Type B pancreatic cell (in vitro differentiated cells): ENCODE measurements around the gene ZMYND8. TPM values are rescaled to one million over a fixed set of nuclear protein-coding genes. Genes with fewer than 3 reads are reported as not detected.

Experiments
- DNase-seq: peaks from one replicate; pipeline ENCODE4 v3.0.0; 2021; ENCODE audit warnings: mixed read lengths; ENCODE audit not compliant: unreplicated experiment; ENCODE audit errors: extremely low spot score
- H3K27ac Mint-ChIP-seq: 2 replicates; pipeline ENCODE4 v1.8.0; 2021; ENCODE audit warnings: mild to moderate bottlenecking, mixed read lengths
- H3K27me3 Mint-ChIP-seq: 2 replicates; pipeline ENCODE4 v1.8.0; 2021; ENCODE audit warnings: mixed read lengths
- H3K36me3 Mint-ChIP-seq: 2 replicates; pipeline ENCODE4 v1.8.0; 2021; ENCODE audit warnings: mixed read lengths
- H3K4me1 Mint-ChIP-seq: one replicate; pipeline ENCODE4 v1.8.0; 2021; ENCODE audit warnings: mixed read lengths; ENCODE audit not compliant: unreplicated experiment
- H3K4me3 Mint-ChIP-seq: 2 replicates; pipeline ENCODE4 v1.8.0; 2021; ENCODE audit warnings: mild to moderate bottlenecking, mixed read lengths
- H3K9me3 Mint-ChIP-seq: 2 replicates; pipeline ENCODE4 v1.8.0; 2021; ENCODE audit warnings: mixed read lengths
- total RNA-seq: library from RNA; stranded (reverse); gene quantifications from 2 replicates; pipeline ENCODE4 v1.2.1, GENCODE V29; 2021; ENCODE audit warnings: low replicate concordance
- TF ChIP-seq, protein P1 (sequence below): fragments of 200-600 bp; sonication (generic); conservative IDR thresholded peaks from 2 replicates; pipeline ENCODE4 v1.5.0; 2021; ENCODE audit warnings: antibody characterized with exemption, mild to moderate bottlenecking

Gene ZMYND8
- total RNA-seq, 1 donor from 2014 or later: 58.9 TPM

DNA sequence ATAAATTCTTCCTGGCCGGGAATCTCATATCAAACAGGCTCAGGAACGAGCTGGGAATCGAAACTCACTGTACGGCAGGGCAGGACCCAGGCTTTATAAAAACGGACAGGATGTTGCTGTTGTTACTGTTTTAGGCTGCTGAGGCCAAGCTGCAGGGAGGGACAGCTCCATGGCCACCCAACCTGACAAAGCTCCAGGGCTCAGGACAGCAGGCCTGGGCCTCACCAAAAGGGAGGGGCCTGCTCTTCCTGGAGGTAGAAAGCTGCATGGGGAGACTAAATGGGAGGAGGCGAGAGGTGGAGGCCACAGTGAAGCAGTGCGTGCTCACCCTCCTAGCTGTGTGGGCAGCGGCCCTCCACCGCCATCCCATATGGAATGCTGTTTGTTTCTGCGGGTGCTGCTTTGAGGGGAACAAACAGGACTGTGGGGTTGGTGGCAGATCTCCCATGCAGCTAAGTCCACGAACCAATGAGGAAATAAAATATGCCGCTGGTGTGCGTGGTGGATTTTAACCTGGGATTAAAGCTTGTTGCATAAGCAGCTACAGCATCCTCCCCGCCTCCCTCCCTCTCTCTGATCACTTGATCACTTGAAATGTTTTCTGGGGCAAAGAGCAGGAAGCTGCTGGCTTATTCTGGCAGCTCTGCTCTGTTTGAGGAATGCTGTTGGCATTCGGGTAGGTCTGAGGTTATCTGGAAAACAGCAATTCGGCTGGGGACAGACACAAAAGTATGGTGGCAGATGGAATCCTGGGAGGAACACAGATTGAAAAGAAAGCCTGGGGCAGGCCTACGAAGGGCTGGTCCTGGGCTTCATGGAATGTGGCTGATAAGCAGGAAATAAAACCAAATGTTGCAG is 2.4 kb upstream of the ZMYND8 start:
- Mint-ChIP-seq H3K27ac (no peak overlapping the region), H3K36me3 (no peaks in the 10 kb centered on the region), H3K4me1 (peaks cover 81% of the 10 kb centered on the region), H3K4me3 (peak overlapping the region; percentile 79), H3K9me3 (no peaks in the 10 kb centered on the region), H3K27me3 (no peaks in the 10 kb centered on the region)
- DNase-seq: no peak
- TF ChIP-seq, protein P1, sequence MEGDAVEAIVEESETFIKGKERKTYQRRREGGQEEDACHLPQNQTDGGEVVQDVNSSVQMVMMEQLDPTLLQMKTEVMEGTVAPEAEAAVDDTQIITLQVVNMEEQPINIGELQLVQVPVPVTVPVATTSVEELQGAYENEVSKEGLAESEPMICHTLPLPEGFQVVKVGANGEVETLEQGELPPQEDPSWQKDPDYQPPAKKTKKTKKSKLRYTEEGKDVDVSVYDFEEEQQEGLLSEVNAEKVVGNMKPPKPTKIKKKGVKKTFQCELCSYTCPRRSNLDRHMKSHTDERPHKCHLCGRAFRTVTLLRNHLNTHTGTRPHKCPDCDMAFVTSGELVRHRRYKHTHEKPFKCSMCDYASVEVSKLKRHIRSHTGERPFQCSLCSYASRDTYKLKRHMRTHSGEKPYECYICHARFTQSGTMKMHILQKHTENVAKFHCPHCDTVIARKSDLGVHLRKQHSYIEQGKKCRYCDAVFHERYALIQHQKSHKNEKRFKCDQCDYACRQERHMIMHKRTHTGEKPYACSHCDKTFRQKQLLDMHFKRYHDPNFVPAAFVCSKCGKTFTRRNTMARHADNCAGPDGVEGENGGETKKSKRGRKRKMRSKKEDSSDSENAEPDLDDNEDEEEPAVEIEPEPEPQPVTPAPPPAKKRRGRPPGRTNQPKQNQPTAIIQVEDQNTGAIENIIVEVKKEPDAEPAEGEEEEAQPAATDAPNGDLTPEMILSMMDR: no peak

DNA sequence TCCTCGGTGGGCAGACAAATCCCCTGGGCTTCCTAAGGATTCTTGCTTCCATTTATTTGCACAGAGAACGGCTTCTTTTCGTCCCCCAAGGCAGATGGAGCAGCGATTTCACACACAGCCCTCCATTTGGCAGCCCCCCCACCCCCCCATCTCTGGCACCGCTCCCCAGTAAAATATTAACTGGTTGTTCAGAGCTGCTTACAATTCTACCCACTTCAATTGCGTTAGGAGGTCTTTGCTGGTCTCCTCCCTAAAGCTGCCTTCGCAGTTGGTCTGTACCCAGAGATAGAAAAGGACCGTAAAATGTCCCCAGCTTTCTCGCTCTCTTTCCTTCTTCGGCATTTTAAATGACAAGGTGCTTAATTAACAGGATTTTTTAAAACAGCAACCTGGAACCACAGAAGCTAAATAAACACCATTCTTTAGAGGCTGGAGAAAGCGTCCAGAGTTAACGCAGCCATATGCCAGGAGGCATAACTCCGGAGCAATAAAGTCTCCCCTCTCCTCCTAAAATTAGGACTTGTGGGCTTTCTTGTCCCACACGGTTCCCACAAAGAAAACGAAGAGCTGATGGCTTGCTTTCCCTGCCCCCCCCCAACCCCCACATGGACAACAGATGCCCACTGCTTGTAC is 1.7 kb upstream of the ZMYND8 start:
- Mint-ChIP-seq H3K27ac (no peak overlapping the region), H3K9me3 (no peaks in the 10 kb centered on the region), H3K4me3 (peak overlapping the region; percentile 72), H3K27me3 (no peaks in the 10 kb centered on the region), H3K4me1 (peaks cover 88% of the 10 kb centered on the region), H3K36me3 (no peaks in the 10 kb centered on the region)
- TF ChIP-seq, protein P1: no peak
- no peak for DNase-seq

DNA sequence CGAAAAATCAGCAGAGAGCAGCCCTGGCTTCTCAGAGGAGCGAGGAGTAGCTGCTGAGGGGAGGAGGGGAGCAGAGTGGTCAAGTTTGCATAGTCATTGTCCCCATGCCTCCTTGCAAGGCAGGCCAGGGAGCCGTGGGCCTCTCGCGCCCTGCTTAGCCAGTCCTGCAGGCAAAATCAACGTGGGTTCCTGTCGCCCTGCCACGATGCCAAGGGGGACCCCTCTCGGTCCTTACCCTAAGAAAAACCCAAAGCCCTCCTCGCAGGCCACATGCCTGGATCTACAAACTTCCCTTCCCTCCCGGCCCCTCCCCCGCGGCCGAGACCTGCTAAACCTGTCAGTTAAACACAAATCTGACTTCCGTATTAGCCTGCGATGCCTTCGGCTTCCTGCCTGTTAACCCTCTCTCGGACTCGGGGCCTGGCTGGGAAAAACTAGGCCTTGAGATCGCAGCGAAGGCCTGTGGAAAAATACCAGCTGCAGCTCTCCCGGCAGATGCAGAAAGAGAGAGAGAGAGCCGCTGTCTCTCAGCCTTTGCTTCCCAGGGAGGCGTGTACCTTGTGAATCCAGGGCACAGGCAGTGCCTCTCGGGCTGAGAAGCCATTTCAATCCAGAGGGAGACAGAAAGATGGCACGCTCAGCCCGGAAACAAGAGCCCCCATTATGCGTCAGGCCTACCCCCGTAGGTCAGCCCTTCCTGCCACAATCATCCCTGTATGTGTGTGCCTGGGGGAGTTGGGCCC is 968 bp upstream of the ZMYND8 start:
- Mint-ChIP-seq H3K36me3 (no peaks in the 10 kb centered on the region), H3K27me3 (no peaks in the 10 kb centered on the region), H3K9me3 (no peaks in the 10 kb centered on the region), H3K4me3 (no peak overlapping the region), H3K27ac (no peak overlapping the region), H3K4me1 (peaks cover 82% of the 10 kb centered on the region)
- TF ChIP-seq, protein P1: no peak
- DNase-seq: peak; percentile 81

DNA sequence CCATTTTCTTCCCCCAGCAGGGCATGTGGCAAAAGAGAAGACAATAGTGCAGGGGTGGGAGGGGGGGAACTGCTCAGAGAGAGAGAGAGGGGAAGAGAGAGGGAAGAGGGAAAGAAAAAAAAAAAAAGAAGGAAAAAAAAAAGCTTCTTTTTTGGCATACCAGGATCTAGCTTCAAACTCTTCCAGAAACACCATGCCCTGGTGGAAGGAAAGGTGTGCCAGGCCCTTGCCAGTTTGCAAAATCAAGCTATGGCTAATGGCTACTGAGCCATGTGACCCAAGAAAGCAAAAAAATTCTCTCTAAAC is 326 bp downstream of the ZMYND8 start:
- H3K4me3 Mint-ChIP-seq: no peak overlapping the region
- no peaks in the 10 kb centered on the region for H3K9me3 Mint-ChIP-seq
- TF ChIP-seq, protein P1: no peak
- no peak overlapping the region for H3K27ac Mint-ChIP-seq
- DNase-seq: no peak
- peaks cover 74% of the 10 kb centered on the region for H3K4me1 Mint-ChIP-seq
- H3K27me3 Mint-ChIP-seq: no peaks in the 10 kb centered on the region
- H3K36me3 Mint-ChIP-seq: no peaks in the 10 kb centered on the region

DNA sequence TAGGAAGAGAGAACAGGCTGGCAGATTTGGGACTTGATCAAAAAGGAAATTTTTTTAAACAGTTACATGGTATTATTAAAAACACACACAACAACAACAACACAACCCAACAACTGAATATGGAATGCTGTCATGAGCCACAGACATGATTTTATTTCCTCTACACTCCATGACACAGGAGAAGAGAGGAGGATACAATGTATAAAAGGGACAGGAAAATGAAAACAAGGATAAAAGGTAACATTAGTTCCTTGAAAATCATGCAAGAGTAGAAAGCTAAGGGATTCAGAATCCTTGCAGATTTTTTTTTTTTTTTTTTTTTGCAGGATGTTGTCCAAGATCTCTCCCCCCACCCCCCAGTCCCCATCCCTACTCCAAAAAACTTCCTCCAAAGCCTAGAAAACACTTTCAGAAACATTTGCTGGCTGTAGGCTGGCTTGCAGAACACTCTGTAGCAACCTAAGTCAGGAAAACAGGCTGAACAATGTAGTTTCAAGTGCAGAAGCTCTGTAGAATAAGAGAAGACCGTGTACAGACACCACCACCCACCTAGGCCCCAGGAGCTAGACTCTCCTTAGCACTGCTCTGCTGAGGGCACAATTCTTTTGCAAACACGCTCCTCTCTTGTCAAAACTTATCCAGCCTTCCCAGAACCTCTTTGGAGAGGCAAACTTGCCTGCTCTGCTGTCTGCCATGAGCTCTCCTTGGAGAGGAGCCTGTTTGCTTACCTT is 845 bp downstream of the ZMYND8 start:
- H3K36me3 Mint-ChIP-seq: no peaks in the 10 kb centered on the region
- no peaks in the 10 kb centered on the region for H3K9me3 Mint-ChIP-seq
- H3K27ac Mint-ChIP-seq: no peak overlapping the region
- no peak for DNase-seq
- TF ChIP-seq, protein P1: no peak
- peaks cover 68% of the 10 kb centered on the region for H3K4me1 Mint-ChIP-seq
- H3K27me3 Mint-ChIP-seq: no peaks in the 10 kb centered on the region
- no peak overlapping the region for H3K4me3 Mint-ChIP-seq
